OCI-LY1 (cell line): Measurements from ENCODE around the gene PTPN18.

ENCODE experiments used
- H2AFZ ChIP-seq: fragments of 200-600 bp; sonication (generic), shearing (Covaris generic); 2 replicates; pipeline ENCODE4 v1.6.0; 2014; ENCODE audit warnings: antibody characterized with exemption, mild to moderate bottlenecking, low read length
- H3F3A ChIP-seq: fragments of 200-600 bp; sonication (generic), shearing (Covaris generic); 2 replicates; pipeline ENCODE4 v1.6.0; 2014; ENCODE audit warnings: mild to moderate bottlenecking, antibody characterized with exemption, low read length, moderate library complexity; ENCODE audit not compliant: insufficient read depth
- H3K27ac ChIP-seq: fragments of 200-600 bp; sonication (generic); 2 replicates; pipeline ENCODE4 v1.5.1; 2014; ENCODE audit warnings: low read length, mixed run types, mild to moderate bottlenecking, low read depth; ENCODE audit not compliant: poor library complexity, severe bottlenecking
- H3K27me3 ChIP-seq: fragments of 200-600 bp; sonication (generic); 2 replicates; pipeline ENCODE4 v1.6.0; 2014; ENCODE audit warnings: antibody characterized with exemption, mild to moderate bottlenecking, low read length, moderate library complexity; ENCODE audit not compliant: insufficient read depth
- H3K36me3 ChIP-seq: fragments of 200-600 bp; sonication (generic); 2 replicates; pipeline ENCODE4 v1.6.1; 2014; ENCODE audit warnings: mild to moderate bottlenecking, antibody characterized with exemption, low read length, moderate library complexity, mixed read lengths; ENCODE audit not compliant: insufficient read depth
- H3K4me1 ChIP-seq: fragments of 200-600 bp; sonication (generic); 2 replicates; pipeline ENCODE4 v1.5.1; 2014; ENCODE audit warnings: mild to moderate bottlenecking, low read length, moderate library complexity; ENCODE audit not compliant: insufficient read depth, severe bottlenecking
- H3K4me2 ChIP-seq: fragments of 200-600 bp; sonication (generic), shearing (Covaris generic); 2 replicates; pipeline ENCODE4 v1.6.1; 2014; ENCODE audit warnings: low read length
- H3K4me3 ChIP-seq: fragments of 200-600 bp; sonication (generic); 2 replicates; pipeline ENCODE4 v1.5.1; 2014; ENCODE audit warnings: low read length, low read depth, mild to moderate bottlenecking, mixed read lengths; ENCODE audit not compliant: poor library complexity, severe bottlenecking
- H3K79me2 ChIP-seq: fragments of 200-600 bp; shearing (Covaris generic); 2 replicates; pipeline ENCODE4 v1.6.1; 2016; ENCODE audit warnings: mixed run types, low read length, mixed read lengths; ENCODE audit not compliant: insufficient read depth
- H3K9ac ChIP-seq: fragments of 200-600 bp; sonication (generic), shearing (Covaris generic); 2 replicates; pipeline ENCODE4 v1.6.1; 2014; ENCODE audit warnings: mild to moderate bottlenecking, low read length, mixed read lengths
- H3K9me2 ChIP-seq: fragments of 200-600 bp; sonication (generic), shearing (Covaris generic); 2 replicates; pipeline ENCODE4 v1.6.1; 2014; ENCODE audit warnings: low read depth, mild to moderate bottlenecking, low read length, mixed read lengths
- H3K9me3 ChIP-seq: fragments of 200-600 bp; shearing (Covaris generic); 2 replicates; pipeline ENCODE4 v1.6.1; 2014; ENCODE audit warnings: low read length, mixed read lengths
- H4K20me1 ChIP-seq: fragments of 200-600 bp; sonication (generic), shearing (Covaris generic); 2 replicates; pipeline ENCODE4 v1.6.0; 2016; ENCODE audit warnings: mild to moderate bottlenecking, low read length; ENCODE audit not compliant: insufficient read depth
- CTCF ChIP-seq: fragments of 200-600 bp; sonication (generic), shearing (Covaris generic); IDR thresholded peaks from 2 replicates; pipeline ENCODE4 v1.5.1; 2017; ENCODE audit warnings: mild to moderate bottlenecking, antibody characterized with exemption, low read length, moderate library complexity, mixed read lengths
- EZH2 ChIP-seq: fragments of 200-600 bp; sonication (generic), shearing (Covaris generic); IDR thresholded peaks from 2 replicates; pipeline ENCODE4 v1.8.0; 2017; ENCODE audit warnings: borderline replicate concordance, mixed run types, mild to moderate bottlenecking, antibody characterized with exemption, low read length, moderate library complexity, mixed read lengths

Gene PTPN18

DNA sequence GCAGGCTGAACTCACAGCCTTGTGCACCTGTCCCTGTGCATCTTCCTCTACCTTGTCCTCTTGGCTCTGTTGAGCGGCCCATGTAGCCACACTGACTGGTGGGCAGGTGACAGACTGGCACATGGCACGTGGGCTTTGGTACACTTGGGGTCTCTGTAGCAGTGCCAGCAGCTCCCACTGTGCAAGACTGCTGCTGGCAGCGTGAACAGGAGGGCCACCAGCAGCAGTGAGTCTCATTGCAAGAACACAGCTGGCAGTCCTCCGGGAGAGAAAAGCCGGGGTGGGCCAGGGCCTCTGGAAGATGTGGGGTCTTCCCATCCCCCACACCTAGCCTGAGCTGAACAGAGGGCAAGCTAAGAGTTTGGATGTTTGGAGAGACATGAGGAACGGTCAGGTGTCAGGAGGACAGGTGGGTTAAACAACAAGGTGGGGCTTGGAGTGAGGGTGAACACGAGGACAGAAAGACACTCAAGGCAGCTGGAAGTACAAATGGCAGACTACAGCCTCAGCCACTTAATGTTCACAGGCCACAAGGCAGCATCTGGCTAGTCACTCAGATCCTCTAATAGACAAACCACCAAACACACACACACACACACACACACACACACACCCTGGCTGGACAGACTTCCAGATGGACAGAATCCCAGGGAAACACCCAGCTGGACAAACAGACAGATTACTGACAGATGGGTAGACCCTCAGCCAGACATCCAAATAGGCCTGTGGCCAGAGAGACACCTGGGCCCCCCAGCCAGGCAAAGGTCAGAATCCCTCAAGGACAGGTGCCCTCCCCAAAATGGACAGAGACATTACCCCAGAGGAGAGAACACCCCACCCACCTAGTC, 2.3 kb upstream of the PTPN18 start:
- H3K4me1 ChIP-seq, result peaks cover 77% of the 10 kb centered on the region
- TF ChIP-seq CTCF (no peak), EZH2 (no peak)
- peak overlapping the region; percentile 88 for H3K4me3 ChIP-seq

DNA sequence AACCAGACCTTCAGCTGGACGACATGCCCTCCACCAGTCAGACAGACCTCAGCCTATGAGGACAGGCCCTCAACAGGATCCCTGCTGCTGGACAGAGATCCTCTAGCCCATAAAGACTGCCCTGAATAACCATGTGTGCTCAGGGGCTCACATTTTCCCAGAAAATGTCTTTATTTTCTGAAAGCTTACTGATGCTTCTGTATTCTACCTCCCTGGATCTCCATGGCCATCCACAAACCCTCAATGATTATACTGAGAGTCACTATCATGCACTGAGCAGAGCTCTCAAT, 1.8 kb upstream of the PTPN18 start:
- Histone ChIP-seq H3K36me3 (peaks cover 30% of the 10 kb centered on the region), H3K27ac (peak overlapping the region; percentile 99), H3K4me2 (peak overlapping the region; percentile 95), H3K9me2 (no peaks in the 10 kb centered on the region), H2AFZ (no peak overlapping the region), H4K20me1 (no peaks in the 10 kb centered on the region), H3K9me3 (no peaks in the 10 kb centered on the region), H3K4me1 (peaks cover 71% of the 10 kb centered on the region), H3K4me3 (peak overlapping the region; percentile 88), H3K9ac (peak overlapping the region; percentile 92), H3F3A (no peaks in the 10 kb centered on the region), H3K79me2 (no peaks in the 10 kb centered on the region), H3K27me3 (no peaks in the 10 kb centered on the region)
- no peak for TF ChIP-seq CTCF
- TF ChIP-seq EZH2, result no peak

More for the DNA sequence above, 2.3 kb upstream of the PTPN18 start:
- Histone ChIP-seq H3K9me3 (no peaks in the 10 kb centered on the region), H3K9me2 (no peaks in the 10 kb centered on the region), H3K4me2 (peak overlapping the region; percentile 95), H2AFZ (no peak overlapping the region), H3K9ac (peak overlapping the region; percentile 92; the same call in 1 of the 2 replicates), H3K27me3 (no peaks in the 10 kb centered on the region), H3K79me2 (no peaks in the 10 kb centered on the region), H3K27ac (peak overlapping the region; percentile 99), H4K20me1 (no peaks in the 10 kb centered on the region), H3K36me3 (peaks cover 30% of the 10 kb centered on the region), H3F3A (no peaks in the 10 kb centered on the region)

- peaks cover 62% of the 10 kb centered on the region for H3K4me1 ChIP-seq
These were observed 681 bp upstream of the PTPN18 start for GRCh38 chr2:130355172-130355577.

More at GRCh38 chr2:130355172-130355577, 681 bp upstream of the PTPN18 start:
- no peaks in the 10 kb centered on the region for H3K9me2 ChIP-seq
- peak overlapping the region; percentile 88 for H3K4me3 ChIP-seq
- no peaks in the 10 kb centered on the region for H3K27me3 ChIP-seq
- no peaks in the 10 kb centered on the region for H4K20me1 ChIP-seq
- no peaks in the 10 kb centered on the region for H3K9me3 ChIP-seq
- no peaks in the 10 kb centered on the region for H3F3A ChIP-seq
- H3K79me2 ChIP-seq, result no peaks in the 10 kb centered on the region
- peak overlapping the region; percentile 92 for H3K9ac ChIP-seq
- peak overlapping the region; percentile 95 for H3K4me2 ChIP-seq
- peaks cover 34% of the 10 kb centered on the region for H3K36me3 ChIP-seq
- peak overlapping the region; percentile 99 for H3K27ac ChIP-seq
- TF ChIP-seq CTCF, result no peak
- TF ChIP-seq EZH2, result no peak
- no peak overlapping the region for H2AFZ ChIP-seq
